KMS-11 (cell line): ENCODE data around the gene ANGPTL2.

ENCODE experiments used
- H2AFZ ChIP-seq: fragments of 200-600 bp; sonication (generic); 2 replicates; pipeline ENCODE4 v1.6.1; 2016; ENCODE audit warnings: antibody characterized with exemption, mixed run types, low read depth
- H3K27ac ChIP-seq: fragments of 200-600 bp; sonication (generic); 2 replicates; pipeline ENCODE4 v1.6.1; 2016; ENCODE audit warnings: mild to moderate bottlenecking, mixed run types
- H3K27me3 ChIP-seq: fragments of 200-600 bp; sonication (generic); 2 replicates; pipeline ENCODE4 v1.6.1; 2017; ENCODE audit warnings: mild to moderate bottlenecking, low read depth, mixed run types, moderate library complexity; ENCODE audit not compliant: insufficient read depth
- H3K36me3 ChIP-seq: fragments of 200-600 bp; sonication (generic); 2 replicates; pipeline ENCODE4 v1.6.1; 2017; ENCODE audit warnings: mild to moderate bottlenecking, mixed run types; ENCODE audit not compliant: insufficient read depth
- H3K4me1 ChIP-seq: fragments of 200-600 bp; sonication (generic); 2 replicates; pipeline ENCODE4 v1.6.1; 2016; ENCODE audit warnings: mild to moderate bottlenecking, low read depth, mixed run types; ENCODE audit not compliant: poor library complexity, severe bottlenecking
- H3K4me2 ChIP-seq: fragments of 200-600 bp; sonication (generic); 2 replicates; pipeline ENCODE4 v1.7.0; 2016; ENCODE audit warnings: mild to moderate bottlenecking, mixed run types
- H3K4me3 ChIP-seq: fragments of 200-600 bp; sonication (generic); IDR thresholded peaks from 2 replicates; pipeline ENCODE4 v1.6.1; 2017; ENCODE audit warnings: low read depth, low read length, mixed read lengths; ENCODE audit not compliant: insufficient read depth
- H3K79me2 ChIP-seq: fragments of 200-600 bp; sonication (generic); 2 replicates; pipeline ENCODE4 v1.6.1; 2016; ENCODE audit warnings: low read depth, mixed run types; ENCODE audit not compliant: insufficient read depth
- H3K9ac ChIP-seq: fragments of 200-600 bp; sonication (generic); 2 replicates; pipeline ENCODE4 v1.6.1; 2016; ENCODE audit warnings: mild to moderate bottlenecking, mixed run types
- H4K20me1 ChIP-seq: fragments of 200-600 bp; sonication (generic); 2 replicates; pipeline ENCODE4 v1.6.1; 2016; ENCODE audit warnings: mild to moderate bottlenecking, mixed run types; ENCODE audit not compliant: insufficient read depth
- CTCF ChIP-seq: fragments of 200-600 bp; sonication (generic); conservative IDR thresholded peaks from 2 replicates; pipeline ENCODE4 v1.6.1; 2017; ENCODE audit warnings: low read depth, mild to moderate bottlenecking, antibody characterized with exemption, low read length, moderate library complexity, mixed read lengths

ANGPTL2 gene

GRCh38 chr9:127129073-127129717 is 6.8 kb upstream of the ANGPTL2 start:
- no peak overlapping the region for H3K27ac ChIP-seq
- H3K36me3 ChIP-seq = no peaks in the 10 kb centered on the region
- no peaks in the 10 kb centered on the region for H3K79me2 ChIP-seq
- TF ChIP-seq CTCF = no peak
- H3K9ac ChIP-seq = no peak overlapping the region
- H3K4me3 ChIP-seq = no peak overlapping the region
- H4K20me1 ChIP-seq = no peaks in the 10 kb centered on the region
- H3K4me2 ChIP-seq = no peak overlapping the region
- H2AFZ ChIP-seq = no peak overlapping the region
- peaks cover 28% of the 10 kb centered on the region for H3K4me1 ChIP-seq
- H3K27me3 ChIP-seq = no peaks in the 10 kb centered on the region

- Histone ChIP-seq H3K36me3 (no peaks in the 10 kb centered on the region), H3K4me3 (no peak overlapping the region), H3K4me1 (peaks cover 21% of the 10 kb centered on the region), H4K20me1 (no peaks in the 10 kb centered on the region), H3K27me3 (no peaks in the 10 kb centered on the region), H2AFZ (no peak overlapping the region), H3K27ac (no peak overlapping the region), H3K9ac (no peak overlapping the region), H3K79me2 (no peaks in the 10 kb centered on the region), H3K4me2 (no peak overlapping the region)
- TF ChIP-seq CTCF = no peak
Observed at GRCh38 chr9:127128341-127129072, 6.1 kb upstream of the ANGPTL2 start.

GRCh38 chr9:127126971-127127370 is 4.5 kb upstream of the ANGPTL2 start:
- Histone ChIP-seq H3K27ac (no peak overlapping the region), H3K4me1 (peaks cover 6% of the 10 kb centered on the region), H3K79me2 (no peaks in the 10 kb centered on the region), H3K4me2 (no peak overlapping the region), H3K4me3 (no peak overlapping the region), H2AFZ (no peak overlapping the region), H3K9ac (no peak overlapping the region), H3K36me3 (no peaks in the 10 kb centered on the region), H3K27me3 (no peaks in the 10 kb centered on the region), H4K20me1 (no peaks in the 10 kb centered on the region)
- no peak for TF ChIP-seq CTCF

GRCh38 chr9:127124792-127125191 is 2.4 kb upstream of the ANGPTL2 start:
- no peak overlapping the region for H3K4me2 ChIP-seq
- no peaks in the 10 kb centered on the region for H3K79me2 ChIP-seq
- no peak overlapping the region for H2AFZ ChIP-seq
- H3K27ac ChIP-seq = no peak overlapping the region
- H4K20me1 ChIP-seq = no peaks in the 10 kb centered on the region
- H3K36me3 ChIP-seq = no peaks in the 10 kb centered on the region
- no peak for TF ChIP-seq CTCF
- H3K4me3 ChIP-seq = no peak overlapping the region
- no peaks in the 10 kb centered on the region for H3K4me1 ChIP-seq
- H3K9ac ChIP-seq = no peak overlapping the region
- H3K27me3 ChIP-seq = no peaks in the 10 kb centered on the region
